NB4 (cell line): ENCODE results near the gene GMPR.

Experiments used
- DNase-seq: peaks from one replicate; pipeline ENCODE4 v3.0.0; 2010; ENCODE audit warnings: low read depth
- H3K4me3 ChIP-seq: one replicate; pipeline ENCODE4 v1.5.1; 2011; ENCODE audit warnings: mild to moderate bottlenecking, low read depth, low read length, moderate library complexity
- CTCF ChIP-seq: IDR thresholded peaks from one replicate; pipeline ENCODE4 v1.5.1; 2012; ENCODE audit warnings: low read depth, low read length
- MAX ChIP-seq: IDR thresholded peaks from 2 replicates; pipeline ENCODE4 v1.6.1; 2011; ENCODE audit warnings: low read depth, low read length
- MYC ChIP-seq: IDR thresholded peaks from 2 replicates; pipeline ENCODE4 v1.6.1; 2011; ENCODE audit warnings: low read depth, low read length
- POLR2A ChIP-seq: IDR thresholded peaks from 2 replicates; pipeline ENCODE4 v1.6.1; 2011; ENCODE audit warnings: mild to moderate bottlenecking; ENCODE audit not compliant: insufficient read length; ENCODE audit errors: extremely low read depth

Gene GMPR

GRCh38 chr6:16241321-16241689 is 2.9 kb downstream of the GMPR start:
- no peak for DNase-seq
- no peak for TF ChIP-seq MYC
- no peak for TF ChIP-seq CTCF
- TF ChIP-seq MAX, result no peak
- no peak for TF ChIP-seq POLR2A
- H3K4me3 ChIP-seq, result no peak overlapping the region

DNA sequence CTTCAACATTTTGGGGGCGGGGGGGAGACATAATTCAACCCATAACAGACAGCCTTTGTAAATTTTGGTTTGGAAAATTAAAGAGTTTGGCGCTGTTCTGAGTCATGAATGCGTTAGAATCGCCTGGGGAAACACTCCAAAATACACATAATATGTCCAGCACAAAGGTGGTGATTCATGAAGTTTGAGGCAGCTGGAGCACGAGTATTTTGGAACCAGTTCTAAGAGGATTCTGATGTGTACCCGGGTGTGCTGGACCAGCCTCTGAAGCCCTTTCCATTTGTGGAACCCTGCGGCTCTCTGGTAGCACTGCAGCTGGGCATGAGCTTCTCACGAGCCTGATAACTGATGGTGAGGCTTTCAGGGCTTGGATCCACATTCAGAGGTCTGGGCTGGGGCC is 4.7 kb downstream of the GMPR start:
- no peak for DNase-seq
- H3K4me3 ChIP-seq, result no peak overlapping the region
- no peak for TF ChIP-seq CTCF

DNA sequence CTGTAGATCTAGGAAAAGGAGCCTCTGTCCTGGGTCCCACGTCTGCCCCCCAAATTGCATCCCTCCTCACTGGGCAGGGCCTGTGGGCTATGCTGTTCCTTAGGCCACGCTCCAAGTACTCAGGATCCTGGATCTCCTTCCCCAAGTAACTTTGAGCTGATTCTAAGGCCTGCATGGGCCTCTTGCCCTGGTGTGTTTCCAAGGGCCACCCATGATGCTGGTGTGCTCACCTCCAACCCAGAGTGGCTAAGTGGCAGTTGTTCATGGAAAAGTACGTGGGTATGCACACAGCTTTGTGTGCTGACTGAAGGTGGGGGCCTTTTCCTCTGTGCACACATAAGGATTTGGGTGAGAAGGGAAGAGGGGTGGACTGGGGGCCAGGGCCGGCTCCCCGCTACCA is 5.3 kb downstream of the GMPR start:
- no peak for DNase-seq

GRCh38 chr6:16244446-16244845 is 6.1 kb downstream of the GMPR start:
- DNase-seq, result no peak
- H3K4me3 ChIP-seq, result no peak overlapping the region
- TF ChIP-seq MYC (no peak), POLR2A (no peak), CTCF (no peak)

More for the DNA sequence above, 5.3 kb downstream of the GMPR start:
- no peak for TF ChIP-seq CTCF
- no peak for TF ChIP-seq MYC
- TF ChIP-seq MAX, result no peak
- TF ChIP-seq POLR2A, result no peak
- no peak overlapping the region for H3K4me3 ChIP-seq

DNA sequence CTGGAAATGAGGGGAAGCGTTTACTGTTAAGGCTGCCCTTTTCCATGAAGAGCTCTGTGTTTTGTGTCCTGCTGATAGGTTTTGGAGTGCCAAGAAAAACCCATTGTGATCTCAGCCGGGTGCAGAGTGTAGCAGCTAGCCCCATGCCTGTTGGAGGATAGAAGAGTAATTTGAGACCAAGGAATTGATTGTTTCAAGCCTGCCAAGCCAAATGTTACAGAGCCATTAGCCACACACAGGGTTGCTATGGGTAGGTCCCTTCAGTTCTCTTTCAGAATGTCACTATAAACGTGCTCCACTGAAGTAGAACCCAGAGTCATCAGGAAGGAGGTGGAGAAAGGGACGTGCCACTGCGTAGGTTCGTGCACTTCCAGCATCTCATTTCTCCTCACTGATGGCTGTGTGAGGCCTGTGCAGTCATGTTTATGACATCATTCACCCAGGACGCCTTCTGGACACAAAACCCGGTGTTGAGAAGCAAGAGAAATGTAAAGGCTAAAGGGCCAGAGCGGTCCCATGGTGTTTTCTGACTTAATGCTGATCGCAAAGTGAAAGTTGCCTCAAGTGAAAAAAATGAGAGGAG is 6.6 kb downstream of the GMPR start:
- no peak overlapping the region for H3K4me3 ChIP-seq
- DNase-seq, result no peak
- no peak for TF ChIP-seq CTCF
- no peak for TF ChIP-seq POLR2A
- TF ChIP-seq MAX, result no peak
- TF ChIP-seq MYC, result no peak

GRCh38 chr6:16248271-16248853 is 10.0 kb downstream of the GMPR start:
- DNase-seq, result no peak
- TF ChIP-seq POLR2A (no peak), MAX (no peak), MYC (no peak), CTCF (no peak)
- H3K4me3 ChIP-seq, result no peak overlapping the region
